ENCODE data around the gene MATN3. TPM values are rescaled to one million over a fixed set of nuclear protein-coding genes. Genes with fewer than 3 reads are reported as not detected.

Gene MATN3
- total and polyA plus RNA-seq, 2 of the 13 experiments (the other 11 are each of a cell fraction or from before 2014, with no cell fraction given) = 36.1 to 208 TPM

DNA sequence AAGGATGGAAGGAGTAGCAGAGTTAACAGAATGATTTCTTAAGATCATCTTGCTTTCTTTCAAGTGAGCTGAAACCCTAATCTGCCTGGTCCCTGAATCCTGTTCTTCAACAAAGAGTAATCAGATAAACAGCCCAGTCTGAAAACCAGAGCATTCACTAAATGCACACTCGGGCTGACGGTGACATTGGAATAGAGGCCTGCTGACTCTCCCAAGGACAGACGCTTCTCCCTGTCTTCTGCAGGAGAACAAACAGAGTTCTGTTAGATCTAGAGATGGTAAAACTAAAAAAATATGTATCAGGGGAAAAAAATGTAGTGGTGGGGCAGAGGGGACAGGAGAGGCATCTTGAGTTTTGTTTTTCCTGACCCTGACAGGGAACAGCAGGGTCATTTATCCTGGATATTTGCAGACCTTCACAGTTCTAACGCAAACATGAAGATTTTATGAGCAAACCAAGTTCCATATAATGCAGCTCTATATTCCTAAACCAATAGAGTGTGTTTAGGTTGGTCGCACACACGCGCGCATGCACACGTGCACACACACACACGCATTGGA lies 7.3 kb downstream of the MATN3 start (continued):
- TF ChIP-seq PRPF4 (IDR thresholded peaks at IDR 0.05; ENCODE audit: low read depth, low read length, poor library complexity, severe bottlenecking) (no peak), GFI1 (CRISPR knock-in tag; IDR thresholded peaks at IDR 0.05; ENCODE audit: borderline replicate concordance) (peak; percentile 81; the same call in 1 of the 2 replicates), NFE2L2 (IDR thresholded peaks at IDR 0.05; ENCODE audit: low read length) (no peak), ZNF501 (CRISPR knock-in tag; IDR thresholded peaks at IDR 0.05) (no peak), ZSCAN30 (CRISPR knock-in tag; IDR thresholded peaks at IDR 0.05) (peak; percentile 71; the same call in 1 of the 2 replicates), RXRB (CRISPR knock-in tag; IDR thresholded peaks at IDR 0.05; ENCODE audit: borderline replicate concordance) (peak; percentile 85), SMAD3 (CRISPR knock-in tag; IDR thresholded peaks at IDR 0.05) (peak; percentile 60; the same call in 1 of the 2 replicates), ZNF614 (CRISPR knock-in tag; IDR thresholded peaks at IDR 0.05; ENCODE audit: borderline replicate concordance) (peak; percentile 84; the same call in 1 of the 2 replicates), PHF21A (CRISPR knock-in tag; IDR thresholded peaks at IDR 0.05) (0 out of 2 replicates have a peak, but pooled peaks have one; percentile 47), ARNT (IDR thresholded peaks at IDR 0.05) (no peak), NCOA2 (CRISPR knock-in tag; IDR thresholded peaks at IDR 0.05) (peak; percentile 84), NAIF1 (CRISPR knock-in tag; IDR thresholded peaks at IDR 0.05; ENCODE audit: borderline replicate concordance) (peak; percentile 79), RFX3 (CRISPR knock-in tag; IDR thresholded peaks at IDR 0.05) (no peak), ZNF33B (CRISPR knock-in tag; IDR thresholded peaks at IDR 0.05) (no peak), ZNF331 (CRISPR knock-in tag; IDR thresholded peaks at IDR 0.05) (0 out of 2 replicates have a peak, but pooled peaks have one; percentile 47), FOXP1 (IDR thresholded peaks at IDR 0.05) (no peak), FOXP1 (CRISPR knock-in tag; IDR thresholded peaks at IDR 0.05) (0 out of 2 replicates have a peak, but pooled peaks have one; percentile 5), FOXK2 (IDR thresholded peaks at IDR 0.05) (no peak), PHF5A (CRISPR knock-in tag; IDR thresholded peaks at IDR 0.05; ENCODE audit: low read depth, unreplicated experiment) (peak; percentile 56), ZMYM2 (CRISPR knock-in tag; IDR thresholded peaks at IDR 0.05) (no peak)
- TF ChIP-seq, protein P1, sequence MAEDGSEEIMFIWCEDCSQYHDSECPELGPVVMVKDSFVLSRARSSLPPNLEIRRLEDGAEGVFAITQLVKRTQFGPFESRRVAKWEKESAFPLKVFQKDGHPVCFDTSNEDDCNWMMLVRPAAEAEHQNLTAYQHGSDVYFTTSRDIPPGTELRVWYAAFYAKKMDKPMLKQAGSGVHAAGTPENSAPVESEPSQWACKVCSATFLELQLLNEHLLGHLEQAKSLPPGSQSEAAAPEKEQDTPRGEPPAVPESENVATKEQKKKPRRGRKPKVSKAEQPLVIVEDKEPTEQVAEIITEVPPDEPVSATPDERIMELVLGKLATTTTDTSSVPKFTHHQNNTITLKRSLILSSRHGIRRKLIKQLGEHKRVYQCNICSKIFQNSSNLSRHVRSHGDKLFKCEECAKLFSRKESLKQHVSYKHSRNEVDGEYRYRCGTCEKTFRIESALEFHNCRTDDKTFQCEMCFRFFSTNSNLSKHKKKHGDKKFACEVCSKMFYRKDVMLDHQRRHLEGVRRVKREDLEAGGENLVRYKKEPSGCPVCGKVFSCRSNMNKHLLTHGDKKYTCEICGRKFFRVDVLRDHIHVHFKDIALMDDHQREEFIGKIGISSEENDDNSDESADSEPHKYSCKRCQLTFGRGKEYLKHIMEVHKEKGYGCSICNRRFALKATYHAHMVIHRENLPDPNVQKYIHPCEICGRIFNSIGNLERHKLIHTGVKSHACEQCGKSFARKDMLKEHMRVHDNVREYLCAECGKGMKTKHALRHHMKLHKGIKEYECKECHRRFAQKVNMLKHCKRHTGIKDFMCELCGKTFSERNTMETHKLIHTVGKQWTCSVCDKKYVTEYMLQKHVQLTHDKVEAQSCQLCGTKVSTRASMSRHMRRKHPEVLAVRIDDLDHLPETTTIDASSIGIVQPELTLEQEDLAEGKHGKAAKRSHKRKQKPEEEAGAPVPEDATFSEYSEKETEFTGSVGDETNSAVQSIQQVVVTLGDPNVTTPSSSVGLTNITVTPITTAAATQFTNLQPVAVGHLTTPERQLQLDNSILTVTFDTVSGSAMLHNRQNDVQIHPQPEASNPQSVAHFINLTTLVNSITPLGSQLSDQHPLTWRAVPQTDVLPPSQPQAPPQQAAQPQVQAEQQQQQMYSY (CRISPR knock-in tag; IDR thresholded peaks at IDR 0.05) = no peak
- TF ChIP-seq, protein P2, sequence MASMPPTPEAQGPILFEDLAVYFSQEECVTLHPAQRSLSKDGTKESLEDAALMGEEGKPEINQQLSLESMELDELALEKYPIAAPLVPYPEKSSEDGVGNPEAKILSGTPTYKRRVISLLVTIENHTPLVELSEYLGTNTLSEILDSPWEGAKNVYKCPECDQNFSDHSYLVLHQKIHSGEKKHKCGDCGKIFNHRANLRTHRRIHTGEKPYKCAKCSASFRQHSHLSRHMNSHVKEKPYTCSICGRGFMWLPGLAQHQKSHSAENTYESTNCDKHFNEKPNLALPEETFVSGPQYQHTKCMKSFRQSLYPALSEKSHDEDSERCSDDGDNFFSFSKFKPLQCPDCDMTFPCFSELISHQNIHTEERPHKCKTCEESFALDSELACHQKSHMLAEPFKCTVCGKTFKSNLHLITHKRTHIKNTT (CRISPR knock-in tag; IDR thresholded peaks at IDR 0.05) = no peak
- TF ChIP-seq, protein P3, sequence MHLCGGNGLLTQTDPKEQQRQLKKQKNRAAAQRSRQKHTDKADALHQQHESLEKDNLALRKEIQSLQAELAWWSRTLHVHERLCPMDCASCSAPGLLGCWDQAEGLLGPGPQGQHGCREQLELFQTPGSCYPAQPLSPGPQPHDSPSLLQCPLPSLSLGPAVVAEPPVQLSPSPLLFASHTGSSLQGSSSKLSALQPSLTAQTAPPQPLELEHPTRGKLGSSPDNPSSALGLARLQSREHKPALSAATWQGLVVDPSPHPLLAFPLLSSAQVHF (CRISPR knock-in tag; IDR thresholded peaks at IDR 0.05) = no peak

Measured in HepG2 (cell line).